ENCODE data around the gene PIGZ.

The PIGZ gene

DNA sequence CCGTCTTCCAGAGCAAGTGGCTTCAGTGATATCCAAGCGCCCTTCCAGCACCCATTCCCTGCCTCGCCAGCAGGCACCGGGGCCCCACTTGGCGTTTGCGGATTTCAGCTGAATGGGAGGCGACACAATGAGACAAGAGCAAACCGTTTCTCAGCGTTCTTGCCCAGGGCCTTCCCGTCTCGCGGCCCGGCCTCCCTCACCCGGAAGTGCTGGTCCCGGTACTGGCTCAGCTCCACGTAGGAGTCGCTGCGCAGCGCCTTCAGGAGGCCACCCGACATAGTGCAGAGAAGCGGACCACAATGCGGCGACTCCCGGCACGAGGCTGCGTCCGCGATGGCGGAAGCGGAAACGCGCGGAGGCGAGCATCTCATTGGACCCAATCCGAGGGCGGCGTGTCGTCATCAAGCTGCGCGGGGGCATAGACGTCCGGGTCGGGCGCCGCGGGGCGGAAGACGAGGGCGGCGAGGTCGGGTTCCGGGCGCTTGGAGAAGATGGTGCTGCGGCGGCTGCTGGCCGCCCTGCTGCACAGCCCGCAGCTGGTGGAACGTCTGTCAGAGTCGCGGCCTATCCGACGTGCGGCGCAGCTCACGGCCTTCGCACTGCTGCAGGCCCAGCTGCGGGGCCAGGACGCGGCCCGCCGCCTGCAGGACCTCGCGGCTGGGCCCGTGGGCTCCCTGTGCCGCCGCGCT is 26.3 kb downstream of the PIGZ start, which contains the start of gene NCBP2:
NCBP2 (minus strand) TSS at position 303 of the 689 bp plus-strand sequence; CDS start at position 278, 25 bp downstream.
- DNase-seq (ENCODE audit: low read depth) = peak; percentile 99
- Histone ChIP-seq H3K36me3 (ENCODE audit: control insufficient read depth, insufficient read depth, low read length, severe bottlenecking) (peaks cover 25% of the 10 kb centered on the region), H3K4me1 (ENCODE audit: control insufficient read depth, insufficient read depth, low read length) (peaks cover 30% of the 10 kb centered on the region), H3K27me3 (replicated peaks; ENCODE audit: control insufficient read depth, insufficient read depth, low read length) (no peaks in the 10 kb centered on the region), H3K9me3 (ENCODE audit: control insufficient read depth, low read length) (no peaks in the 10 kb centered on the region), H3K4me3 (ENCODE audit: low read length) (peak within 1 kb of the TSS; percentile 96), H3K9ac (ENCODE audit: low read length) (peak within 1 kb of the TSS; percentile 97)

DNA sequence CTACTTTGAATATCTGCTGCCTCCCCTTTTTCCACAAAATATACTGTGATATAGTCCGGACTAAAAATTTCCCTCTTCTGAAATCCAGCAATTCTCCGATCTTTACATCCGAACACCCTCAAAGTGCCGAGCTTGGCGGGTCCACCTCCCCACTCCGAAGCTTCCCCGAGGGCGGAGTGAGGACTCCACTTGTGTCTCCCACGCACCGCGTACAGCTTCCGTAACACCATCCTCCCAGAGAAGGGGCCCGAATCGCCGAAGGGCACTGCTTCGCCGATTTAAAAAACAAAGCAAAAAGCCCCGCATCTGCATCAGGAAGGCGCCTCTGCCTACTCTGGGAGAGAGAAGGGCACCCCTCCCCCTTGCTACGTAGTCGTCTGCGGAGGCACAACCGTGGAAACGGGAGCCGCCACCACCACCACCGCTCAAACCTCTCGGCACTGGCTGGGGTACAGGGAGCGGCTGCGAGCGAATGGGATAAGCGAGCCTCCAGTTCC is 26.9 kb downstream of the PIGZ start:
- peak overlapping the region; percentile 97 for H3K9ac ChIP-seq (ENCODE audit: low read length)
- H3K27me3 ChIP-seq (replicated peaks; ENCODE audit: control insufficient read depth, insufficient read depth, low read length) = no peaks in the 10 kb centered on the region
- DNase-seq (ENCODE audit: low read depth) = peak; percentile 81

DNA sequence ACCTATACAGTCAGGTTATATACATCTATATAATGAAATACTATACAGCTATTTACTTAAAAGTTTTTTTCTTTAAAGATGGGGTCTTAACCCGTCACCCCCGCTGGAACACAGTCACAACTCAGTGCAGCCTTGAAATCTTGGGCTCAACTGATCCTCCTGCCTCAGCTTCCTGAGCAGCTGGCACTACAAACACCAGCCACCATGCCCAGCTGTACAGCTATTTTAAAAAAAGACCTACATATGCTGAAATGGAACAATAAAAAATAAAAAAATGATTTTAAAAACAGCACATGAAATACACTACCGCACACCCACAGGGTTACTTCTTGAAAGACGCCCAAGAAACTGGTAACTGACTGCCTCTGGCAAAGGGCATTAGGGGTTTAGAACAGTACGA is 30.1 kb downstream of the PIGZ start:
- H3K36me3 ChIP-seq (ENCODE audit: control insufficient read depth, insufficient read depth, low read length, severe bottlenecking) = peaks cover 61% of the 10 kb centered on the region
- H3K4me1 ChIP-seq (ENCODE audit: control insufficient read depth, insufficient read depth, low read length) = peaks cover 42% of the 10 kb centered on the region
- H3K4me3 ChIP-seq (ENCODE audit: low read length) = no peak overlapping the region
- no peaks in the 10 kb centered on the region for H3K27me3 ChIP-seq (replicated peaks; ENCODE audit: control insufficient read depth, insufficient read depth, low read length)
- no peak for DNase-seq (ENCODE audit: low read depth)
- no peaks in the 10 kb centered on the region for H3K9me3 ChIP-seq (ENCODE audit: control insufficient read depth, low read length)
- no peak overlapping the region for H3K9ac ChIP-seq (ENCODE audit: low read length)

More for the DNA sequence above, 26.9 kb downstream of the PIGZ start:
- Histone ChIP-seq H3K4me3 (ENCODE audit: low read length) (peak overlapping the region; percentile 96), H3K4me1 (ENCODE audit: control insufficient read depth, insufficient read depth, low read length) (peaks cover 30% of the 10 kb centered on the region), H3K9me3 (ENCODE audit: control insufficient read depth, low read length) (no peaks in the 10 kb centered on the region), H3K36me3 (ENCODE audit: control insufficient read depth, insufficient read depth, low read length, severe bottlenecking) (peaks cover 31% of the 10 kb centered on the region)

DNA sequence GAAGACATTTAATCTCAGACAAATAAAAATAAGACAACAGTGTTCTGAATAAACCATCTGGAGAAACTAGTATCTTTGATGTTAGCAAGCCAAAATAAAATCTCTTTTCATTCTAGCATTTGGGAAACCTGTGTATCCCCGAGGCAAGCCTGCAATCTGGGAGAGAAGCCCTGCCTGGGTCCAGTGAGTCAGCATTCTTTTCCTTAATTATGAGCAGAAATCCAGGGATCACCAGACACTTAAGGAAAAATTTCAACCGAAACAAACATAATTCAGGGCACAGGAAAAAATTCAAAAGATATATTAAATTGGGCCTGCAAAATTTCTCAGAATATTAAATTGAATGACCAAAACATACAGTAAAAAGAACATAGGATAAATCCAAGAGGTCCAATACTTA is 30.5 kb downstream of the PIGZ start:
- Histone ChIP-seq H3K9ac (ENCODE audit: low read length) (peak overlapping the region; percentile 47), H3K36me3 (ENCODE audit: control insufficient read depth, insufficient read depth, low read length, severe bottlenecking) (peaks cover 61% of the 10 kb centered on the region), H3K27me3 (replicated peaks; ENCODE audit: control insufficient read depth, insufficient read depth, low read length) (no peaks in the 10 kb centered on the region), H3K4me3 (ENCODE audit: low read length) (no peak overlapping the region), H3K9me3 (ENCODE audit: control insufficient read depth, low read length) (no peaks in the 10 kb centered on the region), H3K4me1 (ENCODE audit: control insufficient read depth, insufficient read depth, low read length) (peaks cover 37% of the 10 kb centered on the region)
- no peak for DNase-seq (ENCODE audit: low read depth)

DNA sequence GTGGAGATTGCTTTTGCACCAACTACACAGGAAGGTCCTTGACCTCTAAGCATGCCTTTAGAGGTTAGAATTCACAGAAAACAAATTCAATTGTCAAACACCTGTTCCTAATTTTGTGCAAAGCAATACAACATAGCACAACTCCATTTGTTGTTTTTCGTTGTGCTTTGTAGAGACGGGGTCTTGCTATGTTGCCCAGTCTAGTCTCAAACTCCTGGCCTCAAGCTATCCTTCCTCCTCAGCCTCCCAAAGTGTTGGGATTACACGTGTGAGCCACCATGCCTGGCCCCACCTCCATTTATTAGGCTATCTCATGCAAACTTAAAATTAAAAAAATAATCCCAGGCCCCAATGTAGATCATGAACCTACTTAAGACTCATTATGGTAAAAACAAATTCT is 32.3 kb downstream of the PIGZ start:
- H3K4me1 ChIP-seq (ENCODE audit: control insufficient read depth, insufficient read depth, low read length) = peaks cover 37% of the 10 kb centered on the region
- H3K36me3 ChIP-seq (ENCODE audit: control insufficient read depth, insufficient read depth, low read length, severe bottlenecking) = peaks cover 73% of the 10 kb centered on the region
- H3K9me3 ChIP-seq (ENCODE audit: control insufficient read depth, low read length) = no peaks in the 10 kb centered on the region
- H3K9ac ChIP-seq (ENCODE audit: low read length) = no peak overlapping the region
- no peak for DNase-seq (ENCODE audit: low read depth)
- no peak overlapping the region for H3K4me3 ChIP-seq (ENCODE audit: low read length)
- no peaks in the 10 kb centered on the region for H3K27me3 ChIP-seq (replicated peaks; ENCODE audit: control insufficient read depth, insufficient read depth, low read length)

DNA sequence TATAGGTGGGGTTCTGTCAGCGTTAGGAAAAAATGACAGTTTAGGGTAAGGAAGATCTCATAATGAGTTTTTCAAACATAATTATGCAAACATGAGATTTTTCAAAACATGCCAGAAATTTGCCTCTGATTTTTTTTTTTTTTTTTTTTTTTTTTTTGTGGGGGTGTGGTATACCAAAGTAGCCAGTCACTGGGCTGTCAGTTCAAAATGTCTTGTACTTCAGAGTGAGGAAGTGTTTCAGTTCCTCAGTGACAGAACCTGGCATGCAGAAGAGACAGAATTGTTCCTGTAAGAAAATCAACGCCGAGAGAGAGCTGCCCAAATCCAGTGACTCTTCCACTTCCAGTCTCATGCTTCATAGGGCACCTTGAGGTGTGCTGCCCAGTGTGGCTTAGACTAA is 36.0 kb downstream of the PIGZ start:
- H3K4me1 ChIP-seq (ENCODE audit: control insufficient read depth, insufficient read depth, low read length) = peaks cover 15% of the 10 kb centered on the region

DNA sequence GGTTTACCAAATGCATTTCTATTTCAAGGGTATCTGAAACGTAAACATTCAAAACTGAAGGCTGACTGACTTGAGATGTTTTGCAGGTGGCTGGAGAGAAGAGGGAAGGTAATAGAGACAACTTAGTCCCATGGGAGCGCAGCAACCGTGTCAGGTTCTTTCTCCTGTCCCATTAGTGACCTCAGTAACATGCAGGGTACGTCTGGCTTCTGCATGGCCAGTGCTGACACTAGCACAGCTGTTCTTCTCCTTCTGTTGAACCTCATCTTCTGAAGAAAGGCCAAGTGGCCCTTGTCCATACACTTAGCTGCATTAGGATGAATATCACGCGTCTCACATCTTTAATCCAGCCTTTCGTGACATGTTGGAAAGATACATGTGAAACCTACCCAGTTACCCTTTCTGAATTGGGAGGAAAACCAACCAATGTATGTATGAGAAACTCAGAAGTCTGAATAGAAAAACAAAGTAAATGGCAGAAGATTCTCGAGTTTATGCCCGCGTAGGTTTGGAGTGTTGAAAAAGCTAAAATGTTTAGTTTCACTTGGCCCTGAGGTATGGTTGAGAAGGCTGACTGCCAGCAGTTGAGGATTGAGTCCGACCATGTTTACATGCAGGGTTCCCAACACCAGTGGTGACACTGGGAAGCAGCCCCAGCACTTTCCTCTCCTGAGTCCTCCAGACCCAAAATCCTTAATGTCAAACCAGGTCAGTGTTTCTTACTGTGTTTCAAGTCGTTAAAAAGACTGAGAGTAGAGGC is 36.6 kb downstream of the PIGZ start:
- no peak overlapping the region for H3K4me3 ChIP-seq (ENCODE audit: low read length)
- no peaks in the 10 kb centered on the region for H3K9me3 ChIP-seq (ENCODE audit: control insufficient read depth, low read length)
- peaks cover 73% of the 10 kb centered on the region for H3K36me3 ChIP-seq (ENCODE audit: control insufficient read depth, insufficient read depth, low read length, severe bottlenecking)
- H3K9ac ChIP-seq (ENCODE audit: low read length) = no peak overlapping the region
- no peaks in the 10 kb centered on the region for H3K27me3 ChIP-seq (replicated peaks; ENCODE audit: control insufficient read depth, insufficient read depth, low read length)
- DNase-seq (ENCODE audit: low read depth) = no peak
- peaks cover 15% of the 10 kb centered on the region for H3K4me1 ChIP-seq (ENCODE audit: control insufficient read depth, insufficient read depth, low read length)

More for the DNA sequence above, 36.0 kb downstream of the PIGZ start:
- H3K4me3 ChIP-seq (ENCODE audit: low read length) = no peak overlapping the region
- H3K36me3 ChIP-seq (ENCODE audit: control insufficient read depth, insufficient read depth, low read length, severe bottlenecking) = peaks cover 79% of the 10 kb centered on the region
- H3K9me3 ChIP-seq (ENCODE audit: control insufficient read depth, low read length) = no peaks in the 10 kb centered on the region
- no peak overlapping the region for H3K9ac ChIP-seq (ENCODE audit: low read length)
- DNase-seq (ENCODE audit: low read depth) = no peak
- H3K27me3 ChIP-seq (replicated peaks; ENCODE audit: control insufficient read depth, insufficient read depth, low read length) = no peaks in the 10 kb centered on the region

DNA sequence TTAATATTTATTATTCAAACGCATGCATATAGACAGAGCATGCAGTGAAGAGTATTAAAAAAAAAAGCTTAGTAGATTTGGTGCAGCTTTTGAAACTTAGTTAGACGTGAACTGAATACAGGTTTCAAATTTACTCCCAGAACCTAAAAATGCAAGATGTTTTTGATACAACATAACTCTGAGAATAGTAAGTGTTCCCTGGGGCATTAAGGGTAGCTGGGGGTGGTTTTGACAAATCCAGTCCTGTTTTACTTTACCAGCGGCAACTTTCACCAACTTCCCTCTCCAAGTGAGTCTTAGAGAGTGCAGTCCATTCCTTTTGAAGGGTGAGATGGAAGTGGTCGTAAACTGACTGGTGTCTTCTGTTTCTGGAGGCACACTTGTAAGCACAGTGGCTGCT is 37.5 kb downstream of the PIGZ start:
- Histone ChIP-seq H3K36me3 (ENCODE audit: control insufficient read depth, insufficient read depth, low read length, severe bottlenecking) (peaks cover 65% of the 10 kb centered on the region), H3K4me1 (ENCODE audit: control insufficient read depth, insufficient read depth, low read length) (peaks cover 15% of the 10 kb centered on the region), H3K9me3 (ENCODE audit: control insufficient read depth, low read length) (no peaks in the 10 kb centered on the region), H3K4me3 (ENCODE audit: low read length) (no peak overlapping the region), H3K9ac (ENCODE audit: low read length) (no peak overlapping the region), H3K27me3 (replicated peaks; ENCODE audit: control insufficient read depth, insufficient read depth, low read length) (no peaks in the 10 kb centered on the region)
- DNase-seq (ENCODE audit: low read depth) = no peak

DNA sequence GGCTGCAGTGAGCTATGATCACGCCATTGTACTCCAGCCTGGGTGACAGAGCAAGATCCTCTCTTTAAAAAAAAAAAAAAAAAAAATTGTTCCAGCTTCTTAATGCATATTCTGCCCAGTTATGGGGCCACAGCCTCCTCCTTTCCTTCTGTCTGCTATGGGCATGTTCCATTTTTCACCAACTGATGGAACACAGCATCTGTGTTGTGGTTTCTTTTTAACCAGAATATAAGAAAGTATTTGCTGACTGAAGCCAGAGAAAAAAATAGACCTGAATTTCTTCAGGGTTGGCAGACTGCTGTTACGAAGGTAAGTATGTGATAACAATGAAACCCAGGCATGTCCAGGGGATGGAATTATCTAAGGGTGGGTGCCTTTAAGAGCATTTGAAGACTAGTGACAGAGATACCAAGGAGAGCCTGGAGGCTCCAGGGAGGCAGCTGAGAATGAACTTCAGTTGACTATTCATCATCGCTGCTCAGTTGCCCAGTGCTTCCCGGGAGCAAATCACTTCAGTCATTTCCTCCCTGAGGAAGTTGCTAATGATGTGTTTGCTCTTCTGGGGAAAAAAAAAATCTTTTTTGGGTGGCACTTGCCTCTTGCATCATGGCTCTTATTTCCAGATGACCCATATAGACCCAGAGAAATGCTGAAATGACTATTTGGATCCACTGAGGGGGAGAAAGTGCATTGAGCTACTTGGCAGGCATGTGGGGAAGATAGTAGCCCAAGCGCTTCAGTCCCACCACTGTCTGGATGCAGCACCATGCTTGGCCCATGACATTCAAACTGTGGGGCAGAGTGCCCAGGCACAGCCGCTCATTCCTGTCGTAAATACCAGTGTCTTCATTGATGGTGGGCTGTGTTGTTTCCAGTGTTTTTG is 40.8 kb downstream of the PIGZ start:
- no peak overlapping the region for H3K9ac ChIP-seq (ENCODE audit: low read length)
- peaks cover 66% of the 10 kb centered on the region for H3K36me3 ChIP-seq (ENCODE audit: control insufficient read depth, insufficient read depth, low read length, severe bottlenecking)
- H3K9me3 ChIP-seq (ENCODE audit: control insufficient read depth, low read length) = no peaks in the 10 kb centered on the region
- H3K4me3 ChIP-seq (ENCODE audit: low read length) = no peak overlapping the region
- no peaks in the 10 kb centered on the region for H3K27me3 ChIP-seq (replicated peaks; ENCODE audit: control insufficient read depth, insufficient read depth, low read length)
- no peaks in the 10 kb centered on the region for H3K4me1 ChIP-seq (ENCODE audit: control insufficient read depth, insufficient read depth, low read length)
- no peak for DNase-seq (ENCODE audit: low read depth)

DNA sequence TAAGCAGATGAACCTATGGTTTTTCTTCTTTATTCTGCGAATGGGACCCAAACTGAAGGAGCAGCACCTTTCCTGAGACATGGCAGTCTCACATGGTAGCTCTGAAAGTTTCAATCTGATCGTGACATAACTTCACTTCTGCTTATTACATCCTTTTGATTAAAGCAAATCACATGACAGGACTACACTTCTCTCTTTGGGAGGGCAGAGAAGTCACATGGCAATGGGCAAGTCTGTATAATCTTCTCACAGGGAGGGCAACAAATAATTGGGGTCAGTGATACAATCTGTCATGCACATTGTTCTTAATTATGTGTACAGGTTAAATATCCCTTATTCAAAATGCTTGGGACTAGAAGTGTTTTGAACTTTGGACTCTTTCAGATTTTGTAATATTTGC is 47.9 kb downstream of the PIGZ start:
- DNase-seq (ENCODE audit: low read depth) = no peak
- Histone ChIP-seq H3K4me3 (ENCODE audit: low read length) (no peak overlapping the region), H3K4me1 (ENCODE audit: control insufficient read depth, insufficient read depth, low read length) (no peaks in the 10 kb centered on the region), H3K36me3 (ENCODE audit: control insufficient read depth, insufficient read depth, low read length, severe bottlenecking) (peaks cover 48% of the 10 kb centered on the region), H3K27me3 (replicated peaks; ENCODE audit: control insufficient read depth, insufficient read depth, low read length) (no peaks in the 10 kb centered on the region), H3K9me3 (ENCODE audit: control insufficient read depth, low read length) (no peaks in the 10 kb centered on the region), H3K9ac (ENCODE audit: low read length) (no peak overlapping the region)

DNA sequence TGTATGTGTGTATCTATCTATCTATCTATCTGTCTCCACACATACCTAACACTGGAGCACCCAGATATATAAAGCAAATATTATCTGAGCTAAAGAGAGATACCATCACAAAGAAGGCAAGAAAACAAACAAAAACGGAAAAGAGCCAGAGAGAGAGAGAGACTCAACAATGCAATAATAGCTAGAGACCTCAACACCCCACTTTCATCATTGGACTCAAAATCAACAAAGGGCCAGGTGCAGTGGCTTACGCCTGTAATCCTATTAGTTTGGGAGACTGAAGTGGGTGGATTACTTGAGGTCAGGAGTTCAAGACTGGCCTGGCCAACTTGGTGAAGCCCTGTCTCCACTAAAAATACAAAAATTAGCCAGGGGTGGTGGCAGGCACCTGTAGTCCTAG is 49.7 kb downstream of the PIGZ start:
- no peaks in the 10 kb centered on the region for H3K27me3 ChIP-seq (replicated peaks; ENCODE audit: control insufficient read depth, insufficient read depth, low read length)
- H3K36me3 ChIP-seq (ENCODE audit: control insufficient read depth, insufficient read depth, low read length, severe bottlenecking) = peaks cover 47% of the 10 kb centered on the region
- DNase-seq (ENCODE audit: low read depth) = no peak
- H3K9me3 ChIP-seq (ENCODE audit: control insufficient read depth, low read length) = no peaks in the 10 kb centered on the region
- H3K4me3 ChIP-seq (ENCODE audit: low read length) = no peak overlapping the region
- H3K4me1 ChIP-seq (ENCODE audit: control insufficient read depth, insufficient read depth, low read length) = no peaks in the 10 kb centered on the region
- no peak overlapping the region for H3K9ac ChIP-seq (ENCODE audit: low read length)
